H9 (cell line): ENCODE results near the gene SNX4. TPM values are rescaled to one million over a fixed set of nuclear protein-coding genes. Genes with fewer than 3 reads are reported as not detected.

Source experiments
- DNase-seq: peaks from one replicate; pipeline ENCODE4 v3.0.0-alpha.2; 2017
- H2AFZ ChIP-seq: one replicate; pipeline ENCODE4 v1.6.1; 2013; ENCODE audit warnings: mild to moderate bottlenecking, low read length, control low read depth, moderate library complexity
- H2AK5ac ChIP-seq: 2 replicates; pipeline ENCODE4 v1.6.1; 2013; ENCODE audit warnings: low read length, control low read depth, mixed read lengths; ENCODE audit not compliant: insufficient read length
- H2BK120ac ChIP-seq: one replicate; pipeline ENCODE4 v1.6.1; 2013; ENCODE audit warnings: low read depth, mild to moderate bottlenecking, low read length, control low read depth, inconsistent platforms; ENCODE audit not compliant: poor library complexity, severe bottlenecking
- H2BK12ac ChIP-seq: 2 replicates; pipeline ENCODE4 v1.6.1; 2013; ENCODE audit warnings: low read length, control low read depth, mixed read lengths, low read depth; ENCODE audit not compliant: insufficient read length
- H2BK15ac ChIP-seq: 2 replicates; pipeline ENCODE4 v1.6.1; 2013; ENCODE audit warnings: low read depth, low read length, control low read depth
- H2BK20ac ChIP-seq: one replicate; pipeline ENCODE4 v1.6.1; 2013; ENCODE audit warnings: low read depth, mild to moderate bottlenecking, low read length, control low read depth, inconsistent platforms; ENCODE audit not compliant: poor library complexity, severe bottlenecking
- H2BK5ac ChIP-seq: 2 replicates; pipeline ENCODE4 v1.6.1; 2013; ENCODE audit warnings: low read length, control low read depth, mixed read lengths; ENCODE audit not compliant: insufficient read length
- H3K14ac ChIP-seq: 2 replicates; pipeline ENCODE4 v1.6.1; 2013; ENCODE audit warnings: low read length, control low read depth; ENCODE audit not compliant: insufficient read depth
- H3K18ac ChIP-seq: 2 replicates; pipeline ENCODE4 v1.6.1; 2013; ENCODE audit warnings: low read depth, mild to moderate bottlenecking, mixed read lengths, low read length, control low read depth; ENCODE audit not compliant: insufficient read length
- H3K23ac ChIP-seq: 2 replicates; pipeline ENCODE4 v1.6.1; 2013; ENCODE audit warnings: low read length, control low read depth, mixed read lengths, low read depth; ENCODE audit not compliant: insufficient read length
- H3K23me2 ChIP-seq: 2 replicates; pipeline ENCODE4 v1.6.1; 2013; ENCODE audit warnings: low read depth, mild to moderate bottlenecking, mixed read lengths, low read length, control low read depth; ENCODE audit not compliant: insufficient read length, poor library complexity, severe bottlenecking
- H3K27ac ChIP-seq: 2 replicates; pipeline ENCODE4 v1.5.1; 2013; ENCODE audit warnings: low read length, control low read depth, mixed read lengths, low read depth; ENCODE audit not compliant: insufficient read length
- H3K27me3 ChIP-seq: 2 replicates; pipeline ENCODE4 v1.6.1; 2013; ENCODE audit warnings: low read length, control low read depth, inconsistent platforms; ENCODE audit not compliant: insufficient read depth
- H3K4ac ChIP-seq: 2 replicates; pipeline ENCODE4 v1.6.1; 2013; ENCODE audit warnings: low read depth, mild to moderate bottlenecking, control low read depth, inconsistent platforms, low read length, moderate library complexity
- H3K4me1 ChIP-seq: 2 replicates; pipeline ENCODE4 v1.6.1; 2013; ENCODE audit warnings: low read length, control low read depth, inconsistent platforms; ENCODE audit not compliant: insufficient read depth
- H3K4me2 ChIP-seq: 2 replicates; pipeline ENCODE4 v1.6.1; 2013; ENCODE audit warnings: low read length, control low read depth, mixed read lengths; ENCODE audit not compliant: insufficient read length, insufficient read depth
- H3K56ac ChIP-seq: 2 replicates; pipeline ENCODE4 v1.6.1; 2013; ENCODE audit warnings: low read depth, mild to moderate bottlenecking, mixed read lengths, low read length, control low read depth; ENCODE audit not compliant: insufficient read length
- H3K79me1 ChIP-seq: 2 replicates; pipeline ENCODE4 v1.6.1; 2013; ENCODE audit warnings: low read depth, mild to moderate bottlenecking, moderate library complexity, low read length, control low read depth, inconsistent platforms; ENCODE audit not compliant: insufficient read depth, poor library complexity, severe bottlenecking
- H3K79me2 ChIP-seq: 2 replicates; pipeline ENCODE4 v1.6.1; 2013; ENCODE audit warnings: low read length, control low read depth, inconsistent platforms; ENCODE audit not compliant: insufficient read depth
- H3K9ac ChIP-seq: 2 replicates; pipeline ENCODE4 v1.6.1; 2013; ENCODE audit warnings: low read length, control low read depth, mixed read lengths; ENCODE audit not compliant: insufficient read length; ENCODE audit errors: extremely low read depth
- H3K9me3 ChIP-seq: one replicate; pipeline ENCODE4 v1.6.1; 2013; ENCODE audit warnings: low read depth, low read length, inconsistent platforms; ENCODE audit not compliant: control insufficient read depth
- H3T11ph ChIP-seq: one replicate; pipeline ENCODE4 v1.6.1; 2013; ENCODE audit warnings: mild to moderate bottlenecking, low read length, control low read depth, inconsistent platforms
- H4K20me1 ChIP-seq: one replicate; pipeline ENCODE4 v1.6.1; 2013; ENCODE audit not compliant: control insufficient read depth, insufficient read length, insufficient read depth
- H4K5ac ChIP-seq: 2 replicates; pipeline ENCODE4 v1.6.1; 2013; ENCODE audit warnings: low read depth, mild to moderate bottlenecking, mixed read lengths, low read length, control low read depth; ENCODE audit not compliant: insufficient read length
- H4K8ac ChIP-seq: replicated peaks from 2 replicates; pipeline ENCODE4 v1.6.1; 2013; ENCODE audit warnings: low read length, control low read depth, mixed read lengths, low read depth; ENCODE audit not compliant: insufficient read length
- H4K91ac ChIP-seq: 2 replicates; pipeline ENCODE4 v1.6.1; 2013; ENCODE audit warnings: low read depth, mild to moderate bottlenecking, moderate library complexity, mixed read lengths, low read length, control low read depth; ENCODE audit not compliant: insufficient read length
- H3K27ac Mint-ChIP-seq, 3 experiments: 2 replicates in 2 of 3; 3 replicates in 1 of 3; pipeline ENCODE4 v1.8.0; 2020 to 2021; ENCODE audit warnings: mixed read lengths in 3 of 3, mild to moderate bottlenecking in 1 of 3, moderate library complexity in 1 of 3
- H3K27me3 Mint-ChIP-seq: 2 replicates; pipeline ENCODE4 v1.8.0; 2021; ENCODE audit warnings: low read depth, mild to moderate bottlenecking, moderate library complexity, mixed read lengths
- H3K36me3 Mint-ChIP-seq, 3 experiments: 2 replicates in 2 of 3; 3 replicates in 1 of 3; pipeline ENCODE4 v1.8.0; 2020 to 2021; ENCODE audit warnings: low read depth in 3 of 3, mixed read lengths in 3 of 3; ENCODE audit not compliant: insufficient read depth in 1 of 3
- H3K4me1 Mint-ChIP-seq, 2 experiments: 2 replicates each; pipeline ENCODE4 v1.8.0; 2020; ENCODE audit warnings: mixed read lengths in 2 of 2
- H3K4me3 Mint-ChIP-seq, 2 experiments: 2 replicates in 1 of 2; 3 replicates in 1 of 2; pipeline ENCODE4 v1.8.0; 2020 to 2021; ENCODE audit warnings: mild to moderate bottlenecking in 2 of 2, mixed read lengths in 2 of 2, moderate library complexity in 1 of 2
- H3K9me3 Mint-ChIP-seq, 2 experiments: 2 replicates in 1 of 2; 3 replicates in 1 of 2; pipeline ENCODE4 v1.8.0; 2020; ENCODE audit warnings: mild to moderate bottlenecking in 2 of 2, mixed read lengths in 2 of 2, moderate library complexity in 1 of 2
- CTCF ChIP-seq: fragments of 200-600 bp; sonication (generic); conservative IDR thresholded peaks from 3 replicates; pipeline ENCODE4 v1.8.0; 2021; ENCODE audit warnings: antibody characterized with exemption, mild to moderate bottlenecking
- WGBS: extraction: QIAGEN DNeasy Blood & Tissue Kit; methylation state at CpG from one replicate; pipeline ENCODE4 v1.1.7; 2013; ENCODE audit warnings: missing lambda C conversion rate, low lambda C conversion rate, mixed read lengths; ENCODE audit not compliant: insufficient read length; ENCODE audit errors: extremely low coverage; 5-methylcytosine and 5-hydroxymethylcytosine counted together
- total RNA-seq: library from RNA; stranded (reverse); gene quantifications from 2 replicates; pipeline ENCODE4 v1.2.1, GENCODE V29; 2021

SNX4 gene
- total RNA-seq, 1 experiment from 2014 or later: 29.5 TPM

GRCh38 chr3:125440970-125441369 is 79.0 kb downstream of the SNX4 start:
- Histone ChIP-seq H2BK5ac (no peak overlapping the region), H2AK5ac (no peak overlapping the region), H3K9me3 (no peaks in the 10 kb centered on the region), H3K9ac (no peak overlapping the region), H3K79me2 (no peaks in the 10 kb centered on the region), H3K27me3 (no peaks in the 10 kb centered on the region), H3K18ac (no peak overlapping the region), H2AFZ (no peak overlapping the region), H3K4me2 (no peak overlapping the region), H3K4ac (no peak overlapping the region), H3K23ac (no peak overlapping the region), H3K14ac (no peak overlapping the region), H2BK120ac (no peak overlapping the region), H2BK20ac (no peak overlapping the region), H3K23me2 (no peaks in the 10 kb centered on the region), H4K91ac (no peak overlapping the region), H3T11ph (no peak overlapping the region), H4K20me1 (no peaks in the 10 kb centered on the region), H2BK12ac (no peak overlapping the region), H3K79me1 (no peaks in the 10 kb centered on the region), H3K27ac (no peak overlapping the region), H3K56ac (no peak overlapping the region), H2BK15ac (no peak overlapping the region), H3K4me1 (no peaks in the 10 kb centered on the region), H4K8ac (no peak overlapping the region), H4K5ac (no peak overlapping the region)
- Mint-ChIP-seq H3K4me3 (no peak overlapping the region), H3K27me3 (no peaks in the 10 kb centered on the region), H3K36me3 (peaks cover 0 to 2% (median 0%) of the 10 kb centered on the region in 3 experiments; a peak in 1 of 7 replicates), H3K27ac (no peak overlapping the region), H3K9me3 (no peaks in the 10 kb centered on the region), H3K4me1 (peaks cover 9% of the 10 kb centered on the region in 2 experiments)
- no peak for TF ChIP-seq CTCF
- no CpG with 5 or more reads among the region's 2 CpGs for WGBS
- DNase-seq: no peak
